Mammary epithelial cell (primary cell): ENCODE measurements around the gene CBLB.

Experiments
- CTCF ChIP-seq, 2 donors: IDR thresholded peaks in 1 of 2; conservative IDR thresholded peaks in 1 of 2; 2 replicates each; pipeline ENCODE4 v1.5.1; 2011 to 2012; ENCODE audit warnings: inconsistent platforms in 2 of 2, low read length in 2 of 2, mild to moderate bottlenecking in 2 of 2, control low read depth in 1 of 2, low read depth in 1 of 2; ENCODE audit not compliant: insufficient read depth in 1 of 2; ENCODE audit errors: extremely low read depth in 1 of 2
- EZH2 ChIP-seq: IDR thresholded peaks from 2 replicates; pipeline ENCODE4 v1.6.1; 2012; ENCODE audit warnings: low read length, inconsistent platforms, borderline replicate concordance

- TF ChIP-seq EZH2 (no peak), CTCF (conservative IDR thresholded peaks at IDR 0.05 in 1 of 2, IDR thresholded peaks at IDR 0.05 in 1 of 2; ENCODE audit: extremely low read depth in 1 of 2, insufficient read depth in 1 of 2, low read depth in 1 of 2, low read length in 2 of 2) (no peak)
Observed at GRCh38 chr3:105614288-105615030, 254.4 kb downstream of the CBLB start.
